Right lobe of liver (tissue), 6 donors: Measurements from ENCODE around the gene BICRA. TPM values are rescaled to one million over a fixed set of nuclear protein-coding genes. Genes with fewer than 3 reads are reported as not detected.
"Not testable (repeated sequence)": the region's sequence is repeated elsewhere in the genome, so short reads cannot be mapped to it uniquely, and the experiment has no call there.

Experiments used
- ATAC-seq, 4 donors: fragments of 200-7000 bp; cut with Tn5 transposase; one replicate each; pipeline ENCODE4 v1.9.1; 2020; ENCODE audit warnings: mild to moderate bottlenecking in 4 of 4, moderate library complexity in 4 of 4
- DNase-seq, 3 donors: peaks; one replicate each; pipeline ENCODE4 v3.0.0-alpha.2; 2020
- H3K27ac ChIP-seq, 3 donors: fragments of 200-600 bp; one replicate each; pipeline ENCODE4 v1.8.0; 2022
- H3K27me3 ChIP-seq, 2 donors: fragments of 200-600 bp; one replicate each; pipeline ENCODE4 v1.8.0; 2022
- H3K36me3 ChIP-seq, 4 donors: fragments of 200-600 bp; sonication (generic) in 1 of 4; one replicate each; pipeline versions ENCODE4 v1.5.1 to v1.8.0; 2017 to 2022; ENCODE audit warnings: control low read depth in 1 of 4
- H3K4me1 ChIP-seq, 4 donors: fragments of 200-600 bp; sonication (generic) in 1 of 4; one replicate each; pipeline versions ENCODE4 v1.5.1 to v1.8.0; 2017 to 2022; ENCODE audit warnings: control low read depth in 1 of 4
- H3K4me3 ChIP-seq, 3 donors: fragments of 200-600 bp; one replicate each; pipeline ENCODE4 v1.8.0; 2022
- H3K9me3 ChIP-seq, 4 donors: fragments of 200-600 bp; sonication (generic) in 1 of 4; one replicate each; pipeline versions ENCODE4 v1.5.1 to v1.8.0; 2017 to 2022; ENCODE audit warnings: control low read depth in 1 of 4
- CTCF ChIP-seq, 4 donors: fragments of 200-600 bp in 3 of 4; fragments of 450-650 bp in 1 of 4; IDR thresholded peaks; one replicate each; pipeline versions ENCODE4 v1.5.1 to v1.8.0; 2016 to 2022; ENCODE audit warnings: antibody characterized with exemption in 4 of 4, mild to moderate bottlenecking in 2 of 4
- POLR2A ChIP-seq: fragments of 450-650 bp; IDR thresholded peaks from one replicate; pipeline ENCODE4 v1.6.1; 2017; ENCODE audit warnings: antibody characterized with exemption, mild to moderate bottlenecking
- WGBS: methylation state at CpG from one replicate; pipeline ENCODE4 v1.1.6; 2018; ENCODE audit warnings: low coverage, low lambda C conversion rate; ENCODE audit not compliant: insufficient coverage; ENCODE audit errors: missing lambda C conversion rate; 5-methylcytosine and 5-hydroxymethylcytosine counted together
- intact Hi-C, 2 donors: fragments of 100-400 bp; cut with DNase I; formaldehyde crosslinking; loops; one replicate each; pipeline versions ENCODE4 v1.11.2 to v1.14.1; 2022
- total RNA-seq, 6 experiments: library from RNA; depleted of rRNA in 2 of 6; stranded (reverse); fragments of >200 nt in 2 of 6; fragmentation: NEBNext Ultra II Directional in 3 of 6; extraction: Animal tissue kit (Norgen Biotek cat#: 25700) in 3 of 6; gene quantifications; one replicate each; pipeline versions ENCODE4 v1.1.0 to v1.2.4, GENCODE V29; 2016 to 2023
- donor health status: DM: no; HTN: yes; CAD: no.
- donor health status: DM: no; HTN: no; CAD: no.
- donor health status: DM: no; HTN: no; CAD: no.
- donor health status: DM: no; HTN: yes; CAD: no.
- donor health status: DM: no; HTN: yes; CAD: no.

Gene BICRA
- total RNA-seq, 6 experiments from 2014 or later, result 3.7 to 7.3 (median 6.4) TPM

DNA sequence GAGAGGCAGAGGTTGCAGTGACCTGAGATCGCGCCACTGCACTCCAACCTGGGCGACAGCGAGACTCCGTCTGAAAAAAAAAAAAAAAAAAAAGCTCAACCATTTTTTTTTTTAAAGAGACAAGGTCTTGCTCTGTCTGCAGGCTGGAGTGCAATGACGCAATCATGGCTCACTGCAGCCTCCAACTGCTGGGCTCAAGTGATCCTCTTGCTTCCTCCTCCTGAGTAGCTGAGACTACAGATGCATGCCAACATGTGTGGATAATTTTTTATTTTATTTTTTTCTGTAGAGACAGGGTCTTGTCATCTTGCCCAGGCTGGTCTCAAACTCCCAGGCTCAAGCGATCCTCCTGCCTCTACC is 114.6 kb downstream of the BICRA start:
- no peaks in the 10 kb centered on the region for H3K36me3 ChIP-seq
- 16% methylated on average over 7 of the region's 7 CpGs for WGBS
- no peaks in the 10 kb centered on the region for H3K9me3 ChIP-seq
- ATAC-seq, result peak in 3 of 4 donors; percentile 40 to 70 (median 59)
- no peak overlapping the region for H3K4me3 ChIP-seq
- intact Hi-C loops, result no loop called here
- TF ChIP-seq CTCF (IDR thresholded peaks at IDR 0.05), result no peak
- no peak for TF ChIP-seq POLR2A
- H3K27me3 ChIP-seq, result no peaks in the 10 kb centered on the region
- H3K27ac ChIP-seq, result no peak overlapping the region
- H3K4me1 ChIP-seq, result peaks cover 0 to 5% (median 0%) of the 10 kb centered on the region in 4 donors
- no peak for DNase-seq

DNA sequence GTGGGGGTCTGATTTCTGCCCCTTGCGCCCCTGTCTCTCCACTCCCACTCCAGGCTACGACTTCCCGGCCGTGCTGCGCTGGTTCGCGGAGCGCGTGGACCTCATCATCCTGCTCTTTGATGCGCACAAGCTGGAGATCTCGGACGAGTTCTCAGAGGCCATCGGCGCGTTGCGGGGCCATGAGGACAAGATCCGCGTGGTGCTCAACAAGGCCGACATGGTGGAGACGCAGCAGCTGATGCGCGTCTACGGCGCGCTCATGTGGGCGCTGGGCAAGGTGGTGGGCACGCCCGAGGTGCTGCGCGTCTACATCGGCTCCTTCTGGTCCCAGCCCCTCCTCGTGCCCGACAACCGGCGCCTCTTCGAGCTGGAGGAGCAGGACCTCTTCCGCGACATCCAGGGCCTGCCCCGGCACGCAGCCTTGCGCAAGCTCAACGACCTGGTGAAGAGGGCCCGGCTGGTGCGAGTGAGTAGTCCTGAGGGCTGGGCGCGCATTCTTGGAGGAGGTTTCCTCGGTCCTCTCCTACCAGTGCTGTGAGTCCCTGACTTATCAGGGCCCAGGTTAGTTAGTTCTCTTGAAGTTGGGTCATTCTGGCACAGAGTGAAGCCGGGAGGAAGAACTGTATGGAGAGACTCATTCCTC is 116.9 kb downstream of the BICRA start:
- no peaks in the 10 kb centered on the region for H3K36me3 ChIP-seq
- 90% methylated on average over 26 of the region's 48 CpGs for WGBS
- H3K4me1 ChIP-seq, result peaks cover 0 to 12% (median 2%) of the 10 kb centered on the region in 4 donors
- TF ChIP-seq POLR2A (no peak), CTCF (IDR thresholded peaks at IDR 0.05) (no peak)
- intact Hi-C loops, result no loop called here
- ATAC-seq, result no peak
- no peaks in the 10 kb centered on the region for H3K9me3 ChIP-seq
- H3K27ac ChIP-seq, result no peak overlapping the region
- H3K27me3 ChIP-seq, result no peaks in the 10 kb centered on the region
- no peak for DNase-seq
- no peak overlapping the region for H3K4me3 ChIP-seq

GRCh38 chr19:47726467-47726866 is 117.5 kb downstream of the BICRA start:
- Histone ChIP-seq H3K27me3 (no peaks in the 10 kb centered on the region), H3K9me3 (no peaks in the 10 kb centered on the region), H3K4me1 (peaks cover 0 to 12% (median 2%) of the 10 kb centered on the region in 4 donors), H3K4me3 (no peak overlapping the region), H3K36me3 (no peaks in the 10 kb centered on the region), H3K27ac (no peak overlapping the region)
- WGBS, result 51% methylated on average over 4 of the region's 4 CpGs
- DNase-seq (no peak), ATAC-seq (no peak)
- intact Hi-C loops, result no loop called here
- TF ChIP-seq POLR2A, result no peak
- TF ChIP-seq CTCF (IDR thresholded peaks at IDR 0.05), result no peak

DNA sequence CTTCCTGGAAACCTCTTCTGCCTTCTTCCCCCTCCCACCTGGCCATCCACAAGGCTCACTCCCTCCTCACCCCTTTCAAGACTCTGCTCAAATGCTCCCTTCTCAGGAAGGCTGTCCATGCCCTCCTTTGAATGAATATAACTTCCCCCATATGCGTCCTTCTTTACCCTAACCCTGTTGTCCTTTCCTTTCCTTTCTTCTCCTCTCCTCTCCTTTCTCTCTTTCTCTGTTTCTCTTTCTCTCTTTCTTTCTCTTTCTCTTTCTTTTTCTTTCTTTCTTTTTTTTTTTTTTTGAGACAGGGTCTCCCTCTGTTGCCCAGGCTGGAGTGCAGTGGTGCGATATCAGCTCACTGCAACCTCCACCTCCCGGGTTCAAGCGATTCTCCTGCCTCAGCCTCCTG is 119.4 kb downstream of the BICRA start:
- ATAC-seq, H3K27ac ChIP-seq, intact Hi-C loops, H3K36me3 ChIP-seq, DNase-seq, H3K9me3 ChIP-seq, H3K27me3 ChIP-seq, H3K4me3 ChIP-seq: not testable (repeated sequence)
- peaks cover 0 to 12% (median 2%) of the 10 kb centered on the region in 4 donors for H3K4me1 ChIP-seq
- 89% methylated on average over 4 of the region's 4 CpGs for WGBS

DNA sequence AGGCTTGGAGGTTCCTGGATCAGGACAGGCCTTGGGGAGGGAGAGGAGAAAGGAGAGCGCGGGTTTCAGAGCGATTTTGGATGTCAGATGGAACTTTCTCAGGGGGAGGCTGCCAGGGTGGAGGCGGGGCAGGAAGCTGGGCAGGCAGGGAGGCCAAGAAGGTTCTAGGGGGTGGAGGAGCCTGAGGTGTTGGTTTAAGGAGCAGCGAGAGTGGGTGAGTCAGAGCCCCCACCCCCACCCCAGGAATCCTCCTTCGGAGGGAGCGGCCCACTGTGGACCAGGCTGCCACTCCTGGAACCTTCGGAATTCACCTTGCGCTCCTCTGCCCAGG is 120.5 kb downstream of the BICRA start:
- no peak overlapping the region for H3K4me3 ChIP-seq
- intact Hi-C loops, result no loop called here
- DNase-seq (no peak), ATAC-seq (peak; percentile 34 to 68 (median 44))
- H3K9me3 ChIP-seq, result no peaks in the 10 kb centered on the region
- no peak for TF ChIP-seq CTCF (IDR thresholded peaks at IDR 0.05)
- TF ChIP-seq POLR2A, result no peak
- no peaks in the 10 kb centered on the region for H3K36me3 ChIP-seq
- WGBS, result 29% methylated on average over 5 of the region's 9 CpGs
- H3K27ac ChIP-seq, result no peak overlapping the region
- H3K4me1 ChIP-seq, result peaks cover 0 to 9% (median 2%) of the 10 kb centered on the region in 4 donors
- H3K27me3 ChIP-seq, result no peaks in the 10 kb centered on the region
